Fibroblast of the aortic adventitia (primary cell): ENCODE data around the gene ICE2. TPM values are rescaled to one million over a fixed set of nuclear protein-coding genes. Genes with fewer than 3 reads are reported as not detected.

Experiments used
- DNase-seq: peaks from one replicate; pipeline ENCODE4 v3.0.0-alpha.2; 2010; ENCODE audit warnings: low read depth
- H3K4me3 ChIP-seq: 2 replicates; pipeline ENCODE4 v1.5.1; 2011; ENCODE audit warnings: low read depth, mild to moderate bottlenecking, control low read depth, low read length, moderate library complexity
- small RNA-seq: library from RNA; depleted of rRNA; stranded (forward); fragments of <200 nt; gene quantifications from one replicate; pipeline ENCODE3, GENCODE V24; 2012
- total RNA-seq: library from RNA; depleted of rRNA; stranded (reverse); fragments of >200 nt; gene quantifications from 2 replicates; pipeline ENCODE4 v1.2.3, GENCODE V29; 2012; ENCODE audit warnings: low replicate concordance
- TF ChIP-seq, protein P1 (sequence below): IDR thresholded peaks from 2 replicates; pipeline ENCODE4 v1.5.1; 2011; ENCODE audit warnings: mild to moderate bottlenecking, low read length, control low read depth, inconsistent platforms; ENCODE audit not compliant: insufficient read depth

Gene ICE2
- total RNA-seq, 1 donor, result 37.0 TPM

DNA sequence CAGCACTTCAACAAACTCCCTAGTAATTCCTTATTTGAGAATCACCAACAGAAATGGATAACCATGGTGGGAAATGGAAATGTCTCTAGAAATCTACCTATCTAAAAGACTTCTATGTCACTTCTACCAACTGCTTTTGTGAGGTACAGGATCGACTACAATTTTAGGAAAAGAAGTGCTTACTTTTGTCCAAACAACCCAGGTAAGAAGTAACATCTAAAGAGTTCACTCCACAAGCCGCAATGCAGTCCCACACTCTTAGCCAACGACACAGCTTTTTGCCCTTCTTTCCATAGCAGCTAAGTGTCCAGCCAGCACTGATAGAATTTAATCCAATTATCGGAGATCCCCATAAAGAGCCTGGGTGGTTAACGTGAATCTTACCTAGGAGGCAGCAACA lies 109.2 kb downstream of the ICE2 start:
- DNase-seq, result no peak

More for the DNA sequence above, 109.2 kb downstream of the ICE2 start:
- TF ChIP-seq, protein P1, sequence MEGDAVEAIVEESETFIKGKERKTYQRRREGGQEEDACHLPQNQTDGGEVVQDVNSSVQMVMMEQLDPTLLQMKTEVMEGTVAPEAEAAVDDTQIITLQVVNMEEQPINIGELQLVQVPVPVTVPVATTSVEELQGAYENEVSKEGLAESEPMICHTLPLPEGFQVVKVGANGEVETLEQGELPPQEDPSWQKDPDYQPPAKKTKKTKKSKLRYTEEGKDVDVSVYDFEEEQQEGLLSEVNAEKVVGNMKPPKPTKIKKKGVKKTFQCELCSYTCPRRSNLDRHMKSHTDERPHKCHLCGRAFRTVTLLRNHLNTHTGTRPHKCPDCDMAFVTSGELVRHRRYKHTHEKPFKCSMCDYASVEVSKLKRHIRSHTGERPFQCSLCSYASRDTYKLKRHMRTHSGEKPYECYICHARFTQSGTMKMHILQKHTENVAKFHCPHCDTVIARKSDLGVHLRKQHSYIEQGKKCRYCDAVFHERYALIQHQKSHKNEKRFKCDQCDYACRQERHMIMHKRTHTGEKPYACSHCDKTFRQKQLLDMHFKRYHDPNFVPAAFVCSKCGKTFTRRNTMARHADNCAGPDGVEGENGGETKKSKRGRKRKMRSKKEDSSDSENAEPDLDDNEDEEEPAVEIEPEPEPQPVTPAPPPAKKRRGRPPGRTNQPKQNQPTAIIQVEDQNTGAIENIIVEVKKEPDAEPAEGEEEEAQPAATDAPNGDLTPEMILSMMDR, result no peak
- H3K4me3 ChIP-seq, result no peak overlapping the region

Small RNAs within 50 kb of the gene (small RNA-seq; reads per million reads assigned to genes)
- not detected for gene AC087385.3

Other genes with a start within 250 kb of the ICE2 start
- 2,605 and 3,136 TPM in 2 replicates for gene ANXA2, start 81.2 kb downstream of the ICE2 start, total RNA-seq